GM19468 (cell line): ENCODE measurements around the gene PPP1R14B.

Experiments used
- ATAC-seq: cut with Tn5 transposase; IDR thresholded peaks from one replicate; pipeline ENCODE4 v1.9.1; 2021; ENCODE audit warnings: mild to moderate bottlenecking, moderate library complexity, moderate number of reproducible peaks; ENCODE audit not compliant: unreplicated experiment; ENCODE audit errors: extremely low read depth

The PPP1R14B gene

GRCh38 chr11:64283092-64283491 lies 36.3 kb upstream of the PPP1R14B start:
- ATAC-seq, result no peak

GRCh38 chr11:64281957-64282770 lies 35.4 kb upstream of the PPP1R14B start:
- no peak for ATAC-seq

- no peak for ATAC-seq
Measured at GRCh38 chr11:64278576-64279190, 31.9 kb upstream of the PPP1R14B start.

DNA sequence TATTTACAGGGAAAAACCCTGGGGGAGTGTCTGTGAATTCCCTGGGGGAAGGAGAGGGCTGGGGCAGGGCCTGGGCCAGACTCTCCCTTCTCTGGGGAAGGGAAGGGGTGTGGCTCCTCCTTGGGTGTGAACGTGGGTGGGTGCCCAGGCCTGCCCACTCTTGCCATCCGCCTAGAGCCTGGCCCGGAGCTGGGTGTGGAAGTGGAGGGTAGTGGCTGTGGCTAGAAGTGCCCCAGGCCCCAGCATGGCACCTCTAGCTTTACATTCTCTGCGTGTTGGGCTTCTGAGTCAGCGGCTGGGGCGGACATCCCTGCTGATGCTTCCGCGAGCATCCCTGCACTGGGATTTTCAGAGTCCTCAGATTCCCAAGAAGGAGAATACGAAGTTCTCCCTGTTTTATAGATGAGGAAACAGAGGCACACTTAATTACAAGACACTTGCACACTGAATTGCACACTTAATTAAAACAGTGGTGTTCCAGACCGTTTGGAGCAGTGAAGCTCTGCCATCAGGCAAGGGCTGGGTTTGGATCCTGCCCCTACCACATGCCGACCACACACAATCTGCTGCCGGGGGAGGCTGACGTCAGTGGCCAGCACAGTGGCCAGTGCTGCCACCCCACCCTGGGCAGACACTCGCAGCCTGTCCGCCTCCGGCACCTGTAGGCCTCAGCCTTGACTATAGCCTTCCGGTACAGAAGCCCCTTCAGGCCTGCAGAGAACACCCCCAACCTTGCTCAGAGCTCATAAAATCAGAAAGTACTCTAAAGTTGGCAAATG lies 30.1 kb upstream of the PPP1R14B start:
- no peak for ATAC-seq

DNA sequence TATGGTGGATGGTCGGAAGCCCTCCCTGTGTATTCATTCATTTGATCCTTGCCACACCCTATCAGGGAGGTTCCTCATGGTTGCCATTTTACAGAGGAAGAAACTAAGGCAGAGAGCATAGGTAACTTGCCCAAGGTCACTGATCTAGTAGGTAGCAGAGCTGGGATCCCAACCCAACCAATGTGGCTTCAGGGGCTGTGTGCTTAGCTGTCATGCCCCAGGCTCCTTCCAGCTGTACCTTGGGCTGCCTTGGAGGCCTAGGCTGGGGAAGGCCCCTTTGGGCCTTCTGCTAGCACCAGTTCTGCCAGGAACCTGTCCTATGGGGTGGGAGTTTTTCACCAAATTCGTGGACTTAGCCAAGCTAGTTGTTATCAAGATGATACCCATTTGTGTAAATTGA lies 29.1 kb upstream of the PPP1R14B start:
- ATAC-seq, result no peak

DNA sequence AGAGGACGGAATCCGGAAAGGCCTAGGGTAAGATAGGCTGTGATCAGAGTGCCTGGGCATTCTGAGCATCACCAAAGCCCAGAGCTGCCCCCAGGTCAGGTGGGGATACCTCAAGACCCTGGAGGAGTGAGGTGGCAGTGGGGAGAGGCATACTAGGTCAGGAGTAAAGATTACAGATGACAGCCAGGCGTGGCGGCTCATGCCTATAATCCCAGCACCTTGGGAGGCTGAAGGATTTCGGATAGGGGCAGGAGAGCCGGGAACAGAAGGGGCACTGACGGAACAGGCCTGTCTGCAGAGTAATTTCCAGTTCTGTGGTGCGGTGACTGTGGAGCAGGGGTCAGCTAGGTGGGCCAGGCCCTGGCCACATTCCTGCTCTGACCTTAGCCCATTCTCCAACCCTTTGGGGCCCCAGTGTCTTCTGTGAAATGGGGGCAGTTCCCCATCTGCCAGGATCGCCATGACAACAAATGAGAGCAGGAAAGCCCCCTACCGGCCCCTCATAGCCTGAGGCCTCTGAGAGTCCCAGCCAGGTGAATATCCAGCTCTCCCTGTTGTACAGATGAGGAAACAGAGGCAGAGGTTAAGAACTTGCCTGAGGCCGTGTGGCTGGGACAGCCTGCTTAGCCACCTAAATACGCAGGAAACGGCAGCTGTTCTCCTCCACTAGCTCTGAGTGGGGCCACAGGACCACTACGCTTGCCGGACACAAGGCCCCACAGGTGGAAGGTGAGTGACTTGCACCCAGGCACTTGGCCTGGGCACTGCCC lies 28.5 kb upstream of the PPP1R14B start:
- no peak for ATAC-seq

- ATAC-seq, result peak; percentile 53
Measured at GRCh38 chr11:64269540-64270220, 22.9 kb upstream of the PPP1R14B start.

- ATAC-seq, result peak; percentile 0
Measured at GRCh38 chr11:64268893-64269539, 22.3 kb upstream of the PPP1R14B start.

- ATAC-seq, result no peak
Measured at GRCh38 chr11:64268025-64268892, 21.5 kb upstream of the PPP1R14B start.

- no peak for ATAC-seq
Measured at GRCh38 chr11:64267207-64267945, 20.6 kb upstream of the PPP1R14B start.

GRCh38 chr11:64266339-64266738 lies 19.6 kb upstream of the PPP1R14B start:
- ATAC-seq, result no peak

DNA sequence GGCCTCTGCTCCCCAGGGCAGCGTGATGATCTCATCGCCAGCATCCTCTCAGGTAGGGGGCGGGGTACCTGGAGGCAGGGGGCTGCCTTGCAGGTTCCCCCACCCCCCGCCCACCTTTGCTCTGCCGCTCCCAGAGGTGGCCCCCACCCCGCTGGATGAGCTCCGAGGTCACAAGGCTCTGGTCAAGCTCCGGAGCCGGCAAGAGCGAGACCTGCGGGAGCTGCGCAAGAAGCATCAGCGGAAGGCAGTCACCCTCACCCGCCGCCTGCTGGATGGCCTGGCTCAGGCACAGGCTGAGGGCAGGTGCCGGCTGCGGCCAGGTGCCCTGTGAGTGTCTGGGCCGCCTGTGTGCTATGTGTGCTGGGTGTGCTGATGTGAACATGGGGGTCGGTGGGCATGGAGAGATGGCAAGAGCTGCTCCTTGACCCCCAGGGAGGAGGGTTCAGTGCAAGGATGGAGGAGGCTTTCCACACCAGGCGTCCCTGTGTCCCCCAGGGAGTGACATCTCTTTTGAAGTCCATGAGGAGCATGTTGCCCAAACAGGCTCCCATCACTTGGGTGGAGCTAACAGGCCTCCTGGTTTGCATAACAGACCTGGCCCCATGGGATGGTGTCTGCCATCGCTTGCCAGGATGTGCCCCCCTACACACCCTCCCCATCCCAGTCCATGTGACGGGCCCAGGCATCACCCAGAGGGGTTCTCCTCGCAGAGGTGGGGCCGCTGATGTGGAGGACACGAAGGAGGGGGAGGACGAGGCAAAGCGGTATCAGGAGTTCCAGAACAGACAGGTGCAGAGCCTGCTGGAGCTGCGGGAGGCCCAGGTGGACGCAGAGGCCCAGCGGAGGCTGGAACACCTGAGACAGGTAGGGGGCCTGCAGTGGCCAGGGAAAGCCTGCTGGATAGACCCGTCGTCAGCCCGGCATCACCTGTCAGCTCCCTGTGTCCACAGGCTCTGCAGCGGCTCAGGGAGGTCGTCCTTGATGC lies 18.7 kb upstream of the PPP1R14B start:
- ATAC-seq, result no peak

- no peak for ATAC-seq
Measured at GRCh38 chr11:64264371-64264852, 17.7 kb upstream of the PPP1R14B start.

GRCh38 chr11:64263947-64264317 lies 17.2 kb upstream of the PPP1R14B start:
- ATAC-seq, result no peak

- ATAC-seq, result no peak
Measured at GRCh38 chr11:64263021-64263946, 16.5 kb upstream of the PPP1R14B start.
